MM.1S (cell line): ENCODE measurements around the gene ABCA2.

Source experiments
- EZH2 ChIP-seq: fragments of 300-600 bp; sonication (generic); optimal IDR thresholded peaks from 2 replicates; pipeline ENCODE3; 2017; ENCODE audit warnings: low read depth, mild to moderate bottlenecking, antibody characterized with exemption, low read length, mixed read lengths
- EZH2phosphoT487 ChIP-seq: fragments of 300-600 bp; sonication (generic); IDR thresholded peaks from 2 replicates; pipeline ENCODE4 v1.6.1; 2018; ENCODE audit warnings: antibody characterized with exemption, low read length
- TF ChIP-seq, protein P1 (sequence below): fragments of 300-600 bp; sonication (generic); IDR thresholded peaks from 2 replicates; pipeline ENCODE4 v1.5.1; 2016; ENCODE audit warnings: antibody characterized with exemption, low read length, mixed read lengths

DNA sequence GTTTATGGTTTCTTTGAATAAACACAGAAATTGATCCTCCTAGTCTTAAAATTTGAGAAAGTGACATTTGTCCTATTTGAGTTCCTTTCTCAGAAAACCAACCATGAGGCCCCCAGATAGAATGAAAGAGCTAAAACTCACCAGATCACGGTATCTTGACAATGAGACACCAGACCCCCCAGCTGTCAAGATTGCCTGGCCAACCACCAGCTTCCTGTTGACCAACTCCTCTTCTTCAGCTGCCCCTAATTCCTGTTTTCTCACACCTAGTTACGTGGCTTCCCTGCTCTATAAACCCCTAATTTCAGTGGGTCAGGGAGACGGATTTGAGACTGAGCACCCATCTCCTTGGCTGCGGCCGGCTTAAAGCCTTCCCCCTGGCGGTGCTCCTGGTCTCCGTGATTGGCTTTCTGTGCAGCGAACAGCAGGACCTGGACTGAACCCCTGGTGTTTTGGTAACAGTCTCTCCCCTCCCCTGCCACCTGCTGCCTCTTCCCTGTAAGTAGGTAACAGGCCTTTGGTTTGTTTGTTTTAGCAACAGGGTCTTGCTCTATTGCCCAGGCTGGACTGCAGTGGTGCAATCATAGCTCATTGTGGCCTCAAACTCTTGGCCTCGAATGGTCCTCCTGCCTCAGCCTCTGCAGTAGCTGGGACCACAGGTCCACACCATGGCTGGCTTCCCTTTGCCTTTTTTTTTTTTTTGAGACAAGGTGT, 30.6 kb upstream of the ABCA2 start:
- TF ChIP-seq, protein P1, sequence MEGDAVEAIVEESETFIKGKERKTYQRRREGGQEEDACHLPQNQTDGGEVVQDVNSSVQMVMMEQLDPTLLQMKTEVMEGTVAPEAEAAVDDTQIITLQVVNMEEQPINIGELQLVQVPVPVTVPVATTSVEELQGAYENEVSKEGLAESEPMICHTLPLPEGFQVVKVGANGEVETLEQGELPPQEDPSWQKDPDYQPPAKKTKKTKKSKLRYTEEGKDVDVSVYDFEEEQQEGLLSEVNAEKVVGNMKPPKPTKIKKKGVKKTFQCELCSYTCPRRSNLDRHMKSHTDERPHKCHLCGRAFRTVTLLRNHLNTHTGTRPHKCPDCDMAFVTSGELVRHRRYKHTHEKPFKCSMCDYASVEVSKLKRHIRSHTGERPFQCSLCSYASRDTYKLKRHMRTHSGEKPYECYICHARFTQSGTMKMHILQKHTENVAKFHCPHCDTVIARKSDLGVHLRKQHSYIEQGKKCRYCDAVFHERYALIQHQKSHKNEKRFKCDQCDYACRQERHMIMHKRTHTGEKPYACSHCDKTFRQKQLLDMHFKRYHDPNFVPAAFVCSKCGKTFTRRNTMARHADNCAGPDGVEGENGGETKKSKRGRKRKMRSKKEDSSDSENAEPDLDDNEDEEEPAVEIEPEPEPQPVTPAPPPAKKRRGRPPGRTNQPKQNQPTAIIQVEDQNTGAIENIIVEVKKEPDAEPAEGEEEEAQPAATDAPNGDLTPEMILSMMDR, result no peak
- no peak for TF ChIP-seq EZH2phosphoT487
- no peak for TF ChIP-seq EZH2
